Measurements from ENCODE around the gene ICE2.
"Not testable (repeated sequence)": the region's sequence is repeated elsewhere in the genome, so short reads cannot be mapped to it uniquely, and the experiment has no call there.

ICE2 gene

GRCh38 chr15:60412807-60413206, 66.1 kb downstream of the ICE2 start:
- not testable (repeated sequence) for DNase-seq

GRCh38 chr15:60411774-60412425, 67.0 kb downstream of the ICE2 start:
- DNase-seq, result no peak

GRCh38 chr15:60410350-60410749, 68.6 kb downstream of the ICE2 start:
- DNase-seq, result not testable (repeated sequence)

- no peak for DNase-seq
These were observed 70.4 kb downstream of the ICE2 start for GRCh38 chr15:60408463-60408981.

GRCh38 chr15:60407415-60407805, 71.5 kb downstream of the ICE2 start:
- no peak for DNase-seq

- no peak for DNase-seq
These were observed 72.2 kb downstream of the ICE2 start for GRCh38 chr15:60406513-60407414.

- DNase-seq, result no peak
These were observed 73.5 kb downstream of the ICE2 start for GRCh38 chr15:60405399-60405798.

GRCh38 chr15:60404351-60404750, 74.6 kb downstream of the ICE2 start:
- not testable (repeated sequence) for DNase-seq

- DNase-seq, result no peak
These were observed 78.0 kb downstream of the ICE2 start for GRCh38 chr15:60400944-60401343.

- no peak for DNase-seq
These were observed 79.0 kb downstream of the ICE2 start for GRCh38 chr15:60399931-60400330.

- DNase-seq, result no peak
These were observed 79.6 kb downstream of the ICE2 start for GRCh38 chr15:60399246-60399915.

GRCh38 chr15:60397772-60398445, 81.0 kb downstream of the ICE2 start, which contains the start of gene ANXA2:
ANXA2 (minus strand) TSS chr15:60397986; CDS start chr15:60386075, 11,911 bp downstream.
- peak in 4 of 58 donors; percentile 9 to 65 (median 29) for DNase-seq

- no peak for DNase-seq
These were observed 81.8 kb downstream of the ICE2 start for GRCh38 chr15:60396958-60397771.

- DNase-seq, result no peak
These were observed 82.4 kb downstream of the ICE2 start for GRCh38 chr15:60396560-60396957.

GRCh38 chr15:60396100-60396499, 82.8 kb downstream of the ICE2 start:
- DNase-seq, result no peak

- DNase-seq, result no peak
These were observed 83.5 kb downstream of the ICE2 start for GRCh38 chr15:60395276-60396011.

GRCh38 chr15:60394689-60395097, 84.2 kb downstream of the ICE2 start:
- no peak for DNase-seq

GRCh38 chr15:60392986-60393790, 85.8 kb downstream of the ICE2 start:
- DNase-seq, result peak in 4 of 58 donors; percentile 10 to 53 (median 30)

GRCh38 chr15:60392601-60392985, 86.3 kb downstream of the ICE2 start:
- DNase-seq, result no peak

Data from anterior cingulate cortex (tissue), 58 donors.